Memory B cell (primary cell): Measurements from ENCODE around the gene COX11.

Source experiments
- ATAC-seq: fragments of 150-1000 bp; cut with Tn5 transposase; 2 replicates; pipeline ENCODE4 v1.10.0; 2021; ENCODE audit warnings: low read depth, mild to moderate bottlenecking, moderate library complexity
- DNase-seq, 2 donors: peaks; one replicate each; pipeline ENCODE4 v3.0.0; 2022; ENCODE audit warnings: low spot score in 2 of 2
- H3K27ac Mint-ChIP-seq: one replicate; pipeline ENCODE4 v1.8.0; 2022; ENCODE audit warnings: mild to moderate bottlenecking, moderate library complexity, mixed read lengths
- H3K27me3 Mint-ChIP-seq: one replicate; pipeline ENCODE4 v1.8.0; 2022; ENCODE audit warnings: mixed read lengths
- H3K36me3 Mint-ChIP-seq: one replicate; pipeline ENCODE4 v1.8.0; 2022; ENCODE audit warnings: mild to moderate bottlenecking, mixed read lengths
- H3K4me1 Mint-ChIP-seq: one replicate; pipeline ENCODE4 v1.8.0; 2022; ENCODE audit warnings: mixed read lengths
- H3K4me3 Mint-ChIP-seq: one replicate; pipeline ENCODE4 v1.8.0; 2022; ENCODE audit warnings: mild to moderate bottlenecking, moderate library complexity, mixed read lengths
- H3K9me3 Mint-ChIP-seq: one replicate; pipeline ENCODE4 v1.8.0; 2022; ENCODE audit warnings: mixed read lengths

Gene COX11

DNA sequence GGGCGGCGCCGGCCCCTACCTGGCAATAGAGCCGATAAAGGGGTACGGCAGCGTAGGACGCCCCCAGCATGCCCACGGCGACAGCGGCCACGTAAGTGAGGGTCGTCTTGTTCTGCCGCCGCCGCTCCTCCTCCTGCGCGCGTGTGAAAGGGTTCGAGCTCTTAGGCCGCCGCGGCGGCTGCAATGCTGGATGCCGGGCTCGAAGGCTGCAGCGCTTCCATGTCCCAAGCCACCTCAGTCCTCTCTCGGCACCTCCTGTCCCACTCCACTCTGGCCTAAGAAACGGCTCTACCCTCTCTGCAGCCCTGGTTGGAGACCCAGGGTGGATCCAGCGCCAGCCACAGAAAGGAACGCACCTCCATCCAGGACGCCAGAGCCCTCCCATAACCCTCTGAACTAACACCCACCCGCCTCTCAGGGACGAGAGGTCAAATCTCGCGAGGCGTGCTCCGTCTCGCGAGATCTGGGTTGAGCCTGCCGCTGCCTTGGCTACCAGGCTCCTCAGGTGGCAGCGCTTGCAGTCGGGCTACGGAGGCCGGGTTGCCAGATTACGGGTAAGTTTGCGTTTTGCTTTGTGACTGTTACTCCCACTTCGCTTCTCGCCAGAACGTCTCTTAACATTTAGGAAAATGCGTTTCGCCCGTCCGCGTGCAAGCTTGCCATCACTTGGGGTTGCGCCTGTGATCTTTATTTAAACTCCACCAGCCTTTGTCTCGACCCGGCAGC lies at the start of gene COX11, which contains the start of gene STXBP4:
COX11 (minus strand) TSS at position 393 of the 726 bp plus-strand sequence; CDS start at position 385, 8 bp downstream.
STXBP4 (plus strand) TSS at position 504 of the 726 bp plus-strand sequence. CDS start 17,455 bp downstream, outside the sequence.
- ATAC-seq = peak; percentile 91
- Mint-ChIP-seq H3K4me1 (peaks cover 11% of the 10 kb centered on the region), H3K36me3 (peaks cover 3% of the 10 kb centered on the region), H3K27me3 (no peaks in the 10 kb centered on the region), H3K4me3 (no peak within 1 kb of the TSS), H3K9me3 (no peaks in the 10 kb centered on the region), H3K27ac (no peak within 1 kb of the TSS)
- DNase-seq = peak; percentile 92 to 94

GRCh38 chr17:55005520-55005919 lies 37.1 kb upstream of the COX11 start:
- no peak for DNase-seq
- Mint-ChIP-seq H3K36me3 (peaks cover 12% of the 10 kb centered on the region), H3K4me3 (no peak overlapping the region), H3K27me3 (no peaks in the 10 kb centered on the region), H3K4me1 (no peaks in the 10 kb centered on the region), H3K9me3 (peaks cover 2% of the 10 kb centered on the region), H3K27ac (no peak overlapping the region)
- ATAC-seq = no peak

GRCh38 chr17:55004484-55004883 lies 36.0 kb upstream of the COX11 start:
- ATAC-seq (no peak), DNase-seq (no peak)
- H3K4me3 Mint-ChIP-seq = no peak overlapping the region
- no peaks in the 10 kb centered on the region for H3K4me1 Mint-ChIP-seq
- H3K27me3 Mint-ChIP-seq = no peaks in the 10 kb centered on the region
- no peak overlapping the region for H3K27ac Mint-ChIP-seq
- peaks cover 12% of the 10 kb centered on the region for H3K36me3 Mint-ChIP-seq
- H3K9me3 Mint-ChIP-seq = peaks cover 2% of the 10 kb centered on the region

GRCh38 chr17:55002458-55002857 lies 34.0 kb upstream of the COX11 start:
- DNase-seq = no peak
- Mint-ChIP-seq H3K36me3 (peaks cover 5% of the 10 kb centered on the region), H3K27me3 (no peaks in the 10 kb centered on the region), H3K4me3 (no peak overlapping the region), H3K27ac (no peak overlapping the region), H3K9me3 (peaks cover 2% of the 10 kb centered on the region), H3K4me1 (no peaks in the 10 kb centered on the region)
- no peak for ATAC-seq

DNA sequence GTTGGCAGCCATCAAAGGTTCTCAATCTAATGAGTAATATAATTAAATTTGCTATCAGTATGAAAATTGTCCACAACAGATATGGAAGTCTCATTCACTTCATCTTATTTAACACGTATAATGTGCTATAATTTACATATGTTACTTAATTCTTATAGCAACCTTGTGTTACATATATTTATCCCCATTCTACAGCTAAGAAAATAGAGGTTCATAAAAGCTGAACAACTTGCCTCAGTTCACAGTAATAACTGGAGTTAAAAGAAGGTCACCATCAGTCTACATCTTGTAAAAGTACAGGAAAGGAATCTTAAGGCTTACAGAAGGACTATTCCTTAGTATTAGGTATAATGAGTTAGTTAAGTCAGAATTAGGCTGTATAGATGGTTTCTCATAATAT lies 28.0 kb upstream of the COX11 start:
- Mint-ChIP-seq H3K4me3 (no peak overlapping the region), H3K9me3 (no peaks in the 10 kb centered on the region), H3K27ac (no peak overlapping the region), H3K36me3 (no peaks in the 10 kb centered on the region), H3K4me1 (no peaks in the 10 kb centered on the region), H3K27me3 (no peaks in the 10 kb centered on the region)
- DNase-seq (no peak), ATAC-seq (no peak)

DNA sequence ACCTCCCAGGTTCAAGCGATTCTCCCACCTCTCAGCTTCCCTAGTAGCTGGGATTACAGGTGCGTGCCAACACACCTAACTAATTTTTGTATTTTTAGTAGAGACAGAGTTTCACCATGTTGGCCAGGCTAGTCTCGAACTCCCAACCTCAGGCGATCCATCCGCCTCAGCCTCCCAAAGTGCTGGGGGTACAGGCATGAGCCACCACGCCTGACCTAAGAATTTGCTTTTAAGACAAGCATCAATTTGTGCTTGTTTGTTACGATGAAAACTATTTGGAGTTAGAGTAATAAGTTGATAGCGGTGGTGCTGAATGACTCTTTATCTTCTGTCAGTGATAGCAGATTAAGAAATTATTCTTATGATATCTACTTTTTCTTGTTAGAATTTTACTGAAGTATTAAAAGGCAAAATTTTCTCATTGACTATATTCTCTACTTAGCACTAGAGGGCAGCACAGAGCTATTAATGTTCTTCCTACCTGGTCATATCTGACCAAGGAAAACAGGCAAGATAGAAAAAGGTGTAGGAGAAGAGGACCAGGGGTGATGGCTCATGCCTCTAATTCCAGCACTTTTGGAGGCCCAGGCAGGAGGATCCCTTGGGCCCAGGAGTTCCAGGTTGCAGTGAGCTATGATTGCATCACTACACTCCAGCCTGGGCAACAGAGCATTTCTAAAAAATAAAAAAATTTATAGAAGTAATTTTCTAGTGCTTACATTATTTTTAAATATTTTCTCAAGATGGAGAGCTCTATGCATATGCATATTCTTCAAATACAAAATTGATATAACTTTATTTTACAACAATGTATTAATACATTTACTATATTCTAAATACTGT lies 24.6 kb upstream of the COX11 start:
- H3K4me1 Mint-ChIP-seq = no peaks in the 10 kb centered on the region
- no peaks in the 10 kb centered on the region for H3K36me3 Mint-ChIP-seq
- H3K27me3 Mint-ChIP-seq = no peaks in the 10 kb centered on the region
- DNase-seq (peak; percentile 18 to 45), ATAC-seq (peak; percentile 59)
- H3K4me3 Mint-ChIP-seq = no peak overlapping the region
- H3K9me3 Mint-ChIP-seq = no peaks in the 10 kb centered on the region
- H3K27ac Mint-ChIP-seq = no peak overlapping the region

DNA sequence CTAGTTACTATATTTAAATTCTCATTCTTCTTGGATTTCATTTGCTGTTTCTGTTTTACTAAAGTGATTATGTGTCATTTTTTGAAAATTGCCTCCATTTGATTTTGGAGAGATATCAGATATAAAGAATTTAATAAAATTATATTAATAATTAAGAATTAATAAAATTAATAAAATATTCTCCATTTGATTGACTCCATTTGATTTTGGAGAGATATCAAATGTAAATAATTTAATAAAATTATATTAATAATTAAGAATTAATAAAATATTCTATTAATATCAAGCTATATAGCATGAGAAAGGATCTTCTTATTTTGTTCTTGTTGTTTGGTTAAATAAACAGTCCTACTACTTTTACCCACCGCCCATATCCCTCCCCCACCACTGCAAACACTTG lies 23.1 kb upstream of the COX11 start:
- no peak for DNase-seq
- H3K4me1 Mint-ChIP-seq = no peaks in the 10 kb centered on the region
- no peaks in the 10 kb centered on the region for H3K36me3 Mint-ChIP-seq
- no peaks in the 10 kb centered on the region for H3K27me3 Mint-ChIP-seq
- ATAC-seq = no peak
- H3K4me3 Mint-ChIP-seq = no peak overlapping the region
- H3K9me3 Mint-ChIP-seq = no peaks in the 10 kb centered on the region
- no peak overlapping the region for H3K27ac Mint-ChIP-seq

DNA sequence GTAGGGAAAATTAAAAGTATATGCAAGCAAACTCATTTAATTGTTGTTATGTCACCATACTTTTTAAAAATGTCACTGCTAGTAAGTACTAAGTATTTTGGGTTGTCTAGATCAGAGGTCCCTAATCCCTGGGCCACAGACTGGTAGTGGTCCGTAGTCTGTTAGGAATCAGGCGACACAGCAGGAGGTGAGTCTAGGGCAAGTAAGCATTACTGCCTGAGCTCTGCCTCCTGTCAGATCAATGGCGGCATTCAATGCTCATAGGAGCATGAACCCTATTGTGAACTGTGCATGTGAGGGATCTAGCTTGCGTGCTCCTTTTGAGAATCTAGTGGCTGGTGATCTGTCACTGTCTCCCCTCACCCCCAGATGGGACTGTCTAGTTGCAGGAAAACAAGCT lies 21.7 kb upstream of the COX11 start:
- DNase-seq = no peak
- H3K36me3 Mint-ChIP-seq = no peaks in the 10 kb centered on the region

GRCh38 chr17:54985476-54985875 lies 17.0 kb upstream of the COX11 start:
- Mint-ChIP-seq H3K9me3 (no peaks in the 10 kb centered on the region), H3K27me3 (no peaks in the 10 kb centered on the region), H3K4me1 (no peaks in the 10 kb centered on the region), H3K4me3 (no peak overlapping the region), H3K27ac (no peak overlapping the region), H3K36me3 (no peaks in the 10 kb centered on the region)
- DNase-seq (no peak), ATAC-seq (no peak)

More for the DNA sequence above, 21.7 kb upstream of the COX11 start:
- Mint-ChIP-seq H3K9me3 (no peaks in the 10 kb centered on the region), H3K4me1 (no peaks in the 10 kb centered on the region), H3K27me3 (no peaks in the 10 kb centered on the region), H3K27ac (no peak overlapping the region), H3K4me3 (no peak overlapping the region)
- no peak for ATAC-seq

DNA sequence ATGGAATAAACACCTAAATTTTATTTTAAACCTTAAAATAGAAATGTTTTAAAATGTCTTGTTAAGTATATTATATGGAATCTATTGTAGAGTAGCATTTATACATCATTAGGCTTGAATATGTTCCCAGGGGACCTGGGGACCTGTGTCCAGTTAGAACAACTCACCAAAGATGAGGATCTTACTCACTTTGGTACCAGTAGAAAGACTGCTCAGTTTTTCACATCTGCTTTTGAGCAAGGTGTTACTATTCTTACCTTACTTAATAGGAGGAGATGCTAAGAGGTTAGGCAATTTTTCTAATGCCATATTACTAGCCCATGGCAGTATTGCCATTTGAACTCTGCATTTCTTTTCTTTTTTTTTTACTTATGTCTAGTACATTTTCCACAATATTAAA lies 14.8 kb upstream of the COX11 start:
- no peak for DNase-seq
- no peaks in the 10 kb centered on the region for H3K36me3 Mint-ChIP-seq
- H3K4me1 Mint-ChIP-seq = no peaks in the 10 kb centered on the region
- H3K4me3 Mint-ChIP-seq = no peak overlapping the region
- peaks cover 1% of the 10 kb centered on the region for H3K9me3 Mint-ChIP-seq
- H3K27ac Mint-ChIP-seq = no peak overlapping the region
- no peaks in the 10 kb centered on the region for H3K27me3 Mint-ChIP-seq
- ATAC-seq = no peak

GRCh38 chr17:54982399-54982798 lies 13.9 kb upstream of the COX11 start:
- peaks cover 1% of the 10 kb centered on the region for H3K9me3 Mint-ChIP-seq
- no peaks in the 10 kb centered on the region for H3K4me1 Mint-ChIP-seq
- no peak overlapping the region for H3K27ac Mint-ChIP-seq
- H3K27me3 Mint-ChIP-seq = no peaks in the 10 kb centered on the region
- ATAC-seq (no peak), DNase-seq (no peak)
- H3K4me3 Mint-ChIP-seq = no peak overlapping the region
- H3K36me3 Mint-ChIP-seq = no peaks in the 10 kb centered on the region

- H3K27ac Mint-ChIP-seq = no peak overlapping the region
- H3K36me3 Mint-ChIP-seq = no peaks in the 10 kb centered on the region
- no peak for DNase-seq
- no peaks in the 10 kb centered on the region for H3K4me1 Mint-ChIP-seq
- no peak for ATAC-seq
- no peaks in the 10 kb centered on the region for H3K27me3 Mint-ChIP-seq
- no peak overlapping the region for H3K4me3 Mint-ChIP-seq
- H3K9me3 Mint-ChIP-seq = peaks cover 1% of the 10 kb centered on the region
Measured at GRCh38 chr17:54980375-54980774, 11.9 kb upstream of the COX11 start.

DNA sequence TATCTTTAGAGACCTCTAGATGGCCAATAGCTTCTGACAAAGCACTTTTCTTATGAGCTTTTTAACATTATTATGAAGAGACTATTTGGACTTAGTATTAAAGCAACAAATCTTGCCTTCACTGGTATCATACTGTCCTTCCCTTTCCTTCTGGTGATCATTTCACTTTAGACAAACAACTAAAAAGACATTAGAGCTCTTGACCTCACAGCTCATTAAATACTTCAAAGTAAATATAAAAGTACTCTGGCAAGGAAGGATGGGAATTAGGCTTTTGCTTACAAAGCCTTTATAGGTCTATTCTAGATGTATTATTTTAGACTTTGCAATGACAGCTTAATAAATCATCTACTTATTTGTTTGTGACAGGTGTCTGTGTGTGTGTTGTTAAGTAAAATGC lies 11.2 kb upstream of the COX11 start:
- Mint-ChIP-seq H3K4me3 (no peak overlapping the region), H3K4me1 (no peaks in the 10 kb centered on the region), H3K9me3 (peaks cover 1% of the 10 kb centered on the region), H3K27me3 (no peaks in the 10 kb centered on the region), H3K36me3 (no peaks in the 10 kb centered on the region), H3K27ac (no peak overlapping the region)
- ATAC-seq (no peak), DNase-seq (no peak)

- Mint-ChIP-seq H3K4me3 (no peak overlapping the region), H3K9me3 (peaks cover 1% of the 10 kb centered on the region), H3K27ac (no peak overlapping the region), H3K4me1 (no peaks in the 10 kb centered on the region), H3K27me3 (no peaks in the 10 kb centered on the region), H3K36me3 (peaks cover 2% of the 10 kb centered on the region)
- DNase-seq (no peak), ATAC-seq (no peak)
Measured at GRCh38 chr17:54977744-54978143, 9.3 kb upstream of the COX11 start.
